SU-DHL-6 (cell line): ENCODE results near the gene ABTB2.

ENCODE experiments used
- H2AFZ ChIP-seq: fragments of 200-600 bp; sonication (generic); 2 replicates; pipeline ENCODE4 v1.6.1; 2014; ENCODE audit warnings: low read depth, mild to moderate bottlenecking, moderate library complexity, mixed read lengths, antibody characterized with exemption, low read length; ENCODE audit not compliant: severe bottlenecking
- H3F3A ChIP-seq: fragments of 200-600 bp; shearing (Covaris generic); 2 replicates; pipeline ENCODE4 v1.6.0; 2016; ENCODE audit warnings: antibody characterized with exemption, mild to moderate bottlenecking; ENCODE audit not compliant: insufficient read depth
- H3K27ac ChIP-seq: fragments of 200-600 bp; sonication (generic); 2 replicates; pipeline ENCODE4 v1.5.1; 2016; ENCODE audit warnings: low read depth, mild to moderate bottlenecking, low read length, moderate library complexity, mixed read lengths
- H3K27me3 ChIP-seq: fragments of 200-600 bp; sonication (generic), shearing (Covaris generic); 2 replicates; pipeline ENCODE4 v1.6.0; 2014; ENCODE audit warnings: mild to moderate bottlenecking, low read length
- H3K36me3 ChIP-seq: fragments of 200-600 bp; sonication (generic); 2 replicates; pipeline ENCODE4 v1.6.1; 2014; ENCODE audit warnings: mild to moderate bottlenecking, low read length, mixed read lengths
- H3K4me2 ChIP-seq: fragments of 300-600, 200-600 bp; shearing (Covaris generic), sonication (generic); 2 replicates; pipeline ENCODE4 v1.6.0; 2014; ENCODE audit warnings: low read length, low read depth, mild to moderate bottlenecking; ENCODE audit not compliant: poor library complexity, severe bottlenecking
- H3K4me3 ChIP-seq: fragments of 200-600 bp; sonication (generic); 2 replicates; pipeline ENCODE4 v1.5.1; 2014; ENCODE audit warnings: antibody characterized with exemption, low read length, mild to moderate bottlenecking, mixed read lengths; ENCODE audit not compliant: insufficient read depth, poor library complexity, severe bottlenecking
- H3K79me2 ChIP-seq: fragments of 200-600 bp; sonication (generic); 2 replicates; pipeline ENCODE4 v1.6.1; 2014; ENCODE audit warnings: mild to moderate bottlenecking, low read length, moderate library complexity; ENCODE audit not compliant: insufficient read depth
- H3K9ac ChIP-seq: fragments of 200-600 bp; sonication (generic); 2 replicates; pipeline ENCODE4 v1.7.0; 2014; ENCODE audit warnings: mild to moderate bottlenecking, low read length
- H3K9me2 ChIP-seq: fragments of 200-600 bp; sonication (generic); replicated peaks from 2 replicates; pipeline ENCODE4 v1.6.1; 2014; ENCODE audit warnings: low read length; ENCODE audit not compliant: insufficient read depth
- H3K9me3 ChIP-seq: fragments of 200-600 bp; sonication (generic); 2 replicates; pipeline ENCODE4 v1.6.1; 2014; ENCODE audit warnings: low read length, mixed read lengths; ENCODE audit not compliant: insufficient read depth
- H4K20me1 ChIP-seq: fragments of 200-600 bp; sonication (generic); 2 replicates; pipeline ENCODE4 v1.6.1; 2014; ENCODE audit warnings: low read depth, mild to moderate bottlenecking, antibody characterized with exemption, low read length, moderate library complexity, mixed read lengths
- CTCF ChIP-seq: fragments of 200-600 bp; sonication (generic); IDR thresholded peaks from one replicate; pipeline ENCODE4 v1.5.1; 2017; ENCODE audit warnings: antibody characterized with exemption, mild to moderate bottlenecking, low read length, moderate library complexity; ENCODE audit not compliant: insufficient read depth, poor library complexity, severe bottlenecking
- EZH2phosphoT487 ChIP-seq: fragments of 200-600 bp; sonication (generic), shearing (Covaris generic); conservative IDR thresholded peaks from 2 replicates; pipeline ENCODE4 v1.6.1; 2018; ENCODE audit warnings: mild to moderate bottlenecking, antibody characterized with exemption, low read length, moderate library complexity, mixed read lengths

Gene ABTB2

DNA sequence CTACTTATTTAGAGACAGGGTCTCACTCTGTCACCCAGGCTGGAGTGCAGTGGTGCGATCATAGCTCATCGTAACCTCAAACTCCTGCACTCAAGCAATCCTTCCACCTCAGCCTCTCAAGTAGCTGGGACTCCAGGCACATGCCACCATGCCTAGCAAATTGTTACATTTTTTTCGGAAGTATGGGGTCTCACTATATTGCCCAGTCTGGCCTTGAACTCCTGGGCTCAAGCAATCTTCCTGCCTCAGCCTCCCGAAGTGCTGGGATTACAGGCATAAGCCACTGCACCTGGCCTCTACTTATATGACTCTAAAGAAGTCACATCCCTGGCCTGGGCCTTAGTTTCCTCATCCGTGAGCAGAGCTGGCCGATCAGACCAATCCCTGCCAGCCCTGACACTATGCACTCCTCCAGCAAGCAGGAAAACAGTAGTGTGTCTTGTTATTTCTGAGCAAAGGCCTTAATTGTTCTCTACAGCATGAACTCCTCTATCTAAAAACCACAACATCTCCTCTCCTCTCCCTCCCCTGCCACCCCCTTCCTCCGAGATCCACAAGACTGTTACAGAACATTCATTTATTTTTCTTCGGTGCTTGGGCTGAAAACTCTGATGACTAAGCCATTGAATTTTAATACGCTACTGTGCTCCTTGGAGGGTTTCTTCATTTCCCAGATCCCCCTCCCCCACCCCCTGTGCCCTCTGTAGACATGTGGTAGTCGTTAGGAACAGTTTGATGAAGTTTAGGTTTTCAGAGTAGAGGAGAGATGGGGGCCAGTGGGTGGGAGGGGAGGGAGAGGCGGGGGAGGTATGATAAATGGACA is 91.5 kb downstream of the ABTB2 start:
- no peak overlapping the region for H3K27ac ChIP-seq
- H3K36me3 ChIP-seq, result no peaks in the 10 kb centered on the region
- no peak overlapping the region for H3K4me2 ChIP-seq
- no peak overlapping the region for H3K9ac ChIP-seq
- no peaks in the 10 kb centered on the region for H3K27me3 ChIP-seq
- no peaks in the 10 kb centered on the region for H3K9me3 ChIP-seq
- no peak for TF ChIP-seq EZH2phosphoT487
- no peak for TF ChIP-seq CTCF
- H3F3A ChIP-seq, result no peaks in the 10 kb centered on the region
- H3K79me2 ChIP-seq, result no peaks in the 10 kb centered on the region
- H3K4me3 ChIP-seq, result no peak overlapping the region
- no peaks in the 10 kb centered on the region for H4K20me1 ChIP-seq
- no peaks in the 10 kb centered on the region for H3K9me2 ChIP-seq
- H2AFZ ChIP-seq, result no peak overlapping the region

GRCh38 chr11:34264303-34265110 is 93.3 kb downstream of the ABTB2 start:
- TF ChIP-seq EZH2phosphoT487 (no peak), CTCF (no peak)
- no peaks in the 10 kb centered on the region for H3K79me2 ChIP-seq

GRCh38 chr11:34263441-34264091 is 94.2 kb downstream of the ABTB2 start:
- Histone ChIP-seq H3K27me3 (no peaks in the 10 kb centered on the region), H4K20me1 (no peaks in the 10 kb centered on the region), H3K9me3 (no peaks in the 10 kb centered on the region), H3K36me3 (no peaks in the 10 kb centered on the region), H3F3A (no peaks in the 10 kb centered on the region), H3K79me2 (no peaks in the 10 kb centered on the region), H3K9ac (no peak overlapping the region), H3K4me3 (no peak overlapping the region), H2AFZ (no peak overlapping the region), H3K9me2 (no peaks in the 10 kb centered on the region), H3K27ac (no peak overlapping the region), H3K4me2 (no peak overlapping the region)
- TF ChIP-seq EZH2phosphoT487 (no peak), CTCF (no peak)

More at GRCh38 chr11:34264303-34265110, 93.3 kb downstream of the ABTB2 start:
- no peaks in the 10 kb centered on the region for H3K9me2 ChIP-seq
- H3K27ac ChIP-seq, result no peak overlapping the region
- H3K4me2 ChIP-seq, result no peak overlapping the region
- H4K20me1 ChIP-seq, result no peaks in the 10 kb centered on the region
- H3F3A ChIP-seq, result no peaks in the 10 kb centered on the region
- H3K27me3 ChIP-seq, result no peaks in the 10 kb centered on the region
- H3K9ac ChIP-seq, result no peak overlapping the region
- no peak overlapping the region for H2AFZ ChIP-seq
- no peaks in the 10 kb centered on the region for H3K36me3 ChIP-seq
- no peaks in the 10 kb centered on the region for H3K9me3 ChIP-seq
- H3K4me3 ChIP-seq, result no peak overlapping the region
